DMS153 treated with DMSO at 0.1 percent for 48 hours (cell line): ENCODE results near the gene OR1L4.

Experiments
- DNase-seq: peaks from one replicate; lab custom pipeline; 2025; ENCODE audit not compliant: unreplicated experiment; lab: John Stamatoyannopoulos, UW

The OR1L4 gene, protein sequence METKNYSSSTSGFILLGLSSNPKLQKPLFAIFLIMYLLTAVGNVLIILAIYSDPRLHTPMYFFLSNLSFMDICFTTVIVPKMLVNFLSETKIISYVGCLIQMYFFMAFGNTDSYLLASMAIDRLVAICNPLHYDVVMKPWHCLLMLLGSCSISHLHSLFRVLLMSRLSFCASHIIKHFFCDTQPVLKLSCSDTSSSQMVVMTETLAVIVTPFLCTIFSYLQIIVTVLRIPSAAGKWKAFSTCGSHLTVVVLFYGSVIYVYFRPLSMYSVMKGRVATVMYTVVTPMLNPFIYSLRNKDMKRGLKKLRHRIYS

DNA sequence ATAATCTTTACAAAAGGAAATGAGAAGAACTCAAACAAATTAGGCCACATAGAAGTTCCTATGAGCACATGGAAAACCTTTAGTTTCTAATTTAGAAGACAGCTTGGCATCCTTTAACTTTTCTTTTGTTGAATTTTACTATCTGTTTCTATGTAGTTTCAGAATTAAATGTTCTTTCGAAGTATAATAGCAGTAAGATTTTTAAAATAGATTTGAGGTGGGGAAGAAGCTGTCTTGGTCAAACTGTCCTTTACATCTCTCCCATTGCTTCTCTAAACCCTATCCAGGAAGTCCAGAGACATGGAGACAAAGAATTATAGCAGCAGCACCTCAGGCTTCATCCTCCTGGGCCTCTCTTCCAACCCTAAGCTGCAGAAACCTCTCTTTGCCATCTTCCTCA, at the start of gene OR1L4:
Gene OR1L4, plus strand, starts transcription at position 301 of the 400 bp plus-strand sequence. Its CDS starts 0 bp downstream, at position 301.
- no peak for DNase-seq

DNA sequence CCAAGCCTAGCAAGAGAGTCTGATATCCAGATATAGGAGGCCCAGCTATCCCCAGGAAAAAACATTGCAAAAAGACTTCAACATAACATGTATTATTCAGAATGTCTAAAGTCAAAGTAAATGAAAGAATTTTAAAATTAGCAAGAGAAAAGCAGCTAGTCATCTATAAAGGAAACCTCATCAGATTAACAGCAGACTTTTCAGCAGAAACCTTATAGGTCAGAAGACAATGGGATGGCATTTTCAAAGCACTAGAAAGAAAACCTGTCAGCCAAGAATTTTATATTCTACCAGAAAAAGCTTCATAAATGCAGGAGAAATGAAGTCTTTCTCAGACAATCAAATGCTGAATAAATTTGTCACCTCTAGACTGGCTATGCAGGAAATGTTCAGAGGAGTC, 38.9 kb upstream of the OR1L4 start:
- no peak for DNase-seq

DNA sequence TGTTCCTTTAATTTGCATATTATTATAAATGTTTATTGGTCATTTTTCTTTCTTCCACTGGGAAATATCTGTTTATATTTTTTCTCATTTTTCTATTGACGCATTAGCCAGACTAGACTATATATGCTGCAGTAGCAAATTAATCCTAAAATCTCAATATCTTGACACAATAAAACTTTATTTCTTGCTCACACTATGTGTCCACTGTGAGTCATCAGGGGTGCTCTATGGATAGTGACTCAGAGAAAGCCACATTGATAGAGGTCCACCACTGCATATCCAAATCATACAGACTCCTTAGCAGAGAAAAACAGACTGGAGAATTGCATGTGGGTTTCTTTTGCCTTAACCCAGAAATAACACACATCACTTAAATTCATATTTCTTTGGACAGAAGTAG, 28.1 kb upstream of the OR1L4 start:
- no peak for DNase-seq

DNA sequence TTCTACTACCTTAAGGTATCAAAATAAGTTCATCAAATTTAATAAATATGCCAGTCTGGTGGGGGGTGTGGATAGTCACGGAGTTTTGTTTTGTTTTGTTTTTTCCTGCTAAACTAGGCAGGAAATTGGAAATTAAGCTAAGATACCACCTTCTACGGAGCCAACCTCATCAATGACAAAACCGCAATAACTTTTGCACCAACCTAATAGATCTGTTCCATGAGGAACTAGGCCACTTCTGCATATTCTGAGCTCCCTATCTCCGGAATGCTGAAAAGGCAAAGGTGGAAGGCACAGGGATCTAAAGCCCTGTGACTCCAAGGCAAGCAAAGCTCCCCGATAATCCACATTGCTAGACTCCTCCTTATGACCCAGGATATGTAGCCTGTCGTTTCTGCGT, 5.8 kb upstream of the OR1L4 start:
- DNase-seq = no peak

GRCh38 chr9:122719218-122719617, 4.6 kb upstream of the OR1L4 start:
- DNase-seq = no peak

GRCh38 chr9:122742003-122742402, 18.2 kb downstream of the OR1L4 start, which contains the start of gene OR1L6:
TSS of gene OR1L6 (plus strand) at chr9:122742303. CDS start at chr9:122749848, 7,545 bp downstream.
- no peak for DNase-seq

DNA sequence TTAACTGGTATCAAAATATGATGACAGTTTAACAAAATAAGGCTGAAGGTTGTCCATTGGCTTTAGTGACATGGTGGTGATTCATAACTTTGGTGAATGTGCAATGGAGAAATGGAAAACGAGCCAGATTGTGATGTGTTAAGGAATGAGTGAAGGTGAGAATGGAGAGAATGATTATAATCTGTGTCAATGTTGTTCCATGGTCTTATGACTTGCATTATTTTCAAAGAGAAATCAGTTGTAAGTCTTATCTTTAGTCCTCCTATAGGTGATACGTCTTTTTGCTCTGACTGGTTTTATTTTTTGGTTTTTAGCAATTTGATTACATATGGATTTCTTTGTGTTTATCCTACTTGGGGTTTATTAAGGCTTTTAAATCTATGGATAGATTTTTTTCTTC, 31.0 kb downstream of the OR1L4 start:
- no peak for DNase-seq

DNA sequence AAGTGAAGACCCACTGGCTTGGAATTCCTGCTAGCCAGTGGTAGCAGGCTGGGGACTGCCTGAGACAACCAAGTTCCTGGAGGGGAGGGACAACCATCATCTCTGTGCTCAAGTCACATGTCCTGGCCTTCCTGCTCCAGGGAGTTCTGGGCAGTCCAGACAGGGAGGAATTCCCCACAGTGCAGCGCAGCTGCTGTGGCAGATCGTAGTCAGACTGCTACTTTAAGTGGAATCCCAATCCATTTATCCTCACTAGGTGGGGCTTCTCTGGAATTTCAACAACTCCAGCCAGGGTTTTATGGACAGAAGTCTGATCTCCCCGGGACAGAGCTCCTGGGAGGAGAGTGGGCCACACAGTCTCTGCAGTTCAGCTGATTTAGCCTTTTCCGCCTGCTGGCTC, 44.0 kb downstream of the OR1L4 start:
- no peak for DNase-seq
